GM12865 (cell line): ENCODE measurements around the gene CYP4F8.

Experiments
- DNase-seq: peaks from one replicate; pipeline ENCODE4 v3.0.0; 2010; ENCODE audit warnings: low read depth
- H3K4me3 ChIP-seq: 2 replicates; pipeline ENCODE4 v1.5.1; 2011; ENCODE audit warnings: mild to moderate bottlenecking, low read depth, low read length, control low read depth
- CTCF ChIP-seq: IDR thresholded peaks from 2 replicates; pipeline ENCODE4 v1.5.1; 2011; ENCODE audit warnings: low read length, control low read depth, low read depth, inconsistent platforms; ENCODE audit not compliant: insufficient read depth; ENCODE audit errors: missing control alignments

The CYP4F8 gene

GRCh38 chr19:15629003-15629880 is 14.2 kb downstream of the CYP4F8 start:
- DNase-seq = peak; percentile 78
- no peak overlapping the region for H3K4me3 ChIP-seq
- TF ChIP-seq CTCF = peak; percentile 90

GRCh38 chr19:15631817-15632216 is 16.8 kb downstream of the CYP4F8 start:
- DNase-seq = peak; percentile 6
- TF ChIP-seq CTCF = peak; percentile 19
- H3K4me3 ChIP-seq = no peak overlapping the region

- H3K4me3 ChIP-seq = no peak overlapping the region
- no peak for TF ChIP-seq CTCF
- DNase-seq = no peak
Measured at GRCh38 chr19:15633082-15633835, 18.2 kb downstream of the CYP4F8 start.

GRCh38 chr19:15634105-15634504 is 19.1 kb downstream of the CYP4F8 start:
- no peak for TF ChIP-seq CTCF
- DNase-seq = no peak
- no peak overlapping the region for H3K4me3 ChIP-seq

- TF ChIP-seq CTCF = no peak
- no peak for DNase-seq
- H3K4me3 ChIP-seq = no peak overlapping the region
Measured at GRCh38 chr19:15635016-15635805, 20.2 kb downstream of the CYP4F8 start.

GRCh38 chr19:15636026-15636425 is 21.0 kb downstream of the CYP4F8 start:
- no peak for TF ChIP-seq CTCF
- no peak overlapping the region for H3K4me3 ChIP-seq
- no peak for DNase-seq
